Measurements from ENCODE around the gene DDX54. TPM values are rescaled to one million over a fixed set of nuclear protein-coding genes. Genes with fewer than 3 reads are reported as not detected.

The DDX54 gene
- total RNA-seq, 1 donor from 2014 or later: 66.7 TPM

DNA sequence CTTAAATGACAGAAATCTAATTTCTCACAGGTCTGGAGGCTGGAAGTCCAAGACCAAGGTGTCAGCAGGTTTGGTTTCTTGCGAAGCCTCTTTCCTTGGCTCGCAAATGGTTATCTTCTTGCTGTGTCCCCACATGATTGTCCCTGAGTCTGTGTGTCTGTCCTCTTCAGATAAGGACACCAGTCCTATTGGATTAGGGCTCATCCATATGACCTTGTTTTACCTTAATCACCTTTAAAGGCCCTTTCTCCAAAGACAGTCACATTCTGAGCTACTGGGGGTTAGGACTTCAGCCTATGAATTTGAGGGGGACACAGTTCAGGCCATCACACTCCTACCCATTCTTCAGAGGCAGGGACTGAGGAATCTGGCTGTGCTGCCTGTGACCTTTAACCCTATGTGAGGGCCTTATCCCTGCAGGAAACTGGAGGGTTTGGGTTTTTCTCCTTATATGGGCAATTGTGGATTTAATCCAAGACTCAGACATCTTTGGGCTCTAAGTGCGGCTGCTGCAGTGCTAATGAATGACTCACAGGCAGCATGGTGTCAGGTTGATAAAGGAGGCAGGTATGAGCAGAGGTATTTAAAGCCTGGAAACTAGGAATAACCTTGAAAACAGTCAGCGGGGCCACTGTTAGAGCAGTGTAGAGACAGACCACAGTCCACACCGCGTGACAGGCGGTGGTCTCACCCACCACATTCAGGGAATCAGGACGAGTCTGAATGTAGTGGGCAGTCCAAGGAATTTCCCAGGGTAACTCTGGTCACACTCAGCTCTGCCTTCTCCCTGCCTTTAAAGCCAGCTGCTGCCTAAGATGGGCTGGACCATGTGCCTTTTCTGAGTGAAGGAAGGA is 46.2 kb upstream of the DDX54 start:
- Mint-ChIP-seq H3K4me3 (no peak overlapping the region), H3K27me3 (ENCODE audit: low read depth) (no peaks in the 10 kb centered on the region), H3K27ac (peak overlapping the region; percentile 56), H3K4me1 (peaks cover 16% of the 10 kb centered on the region), H3K9me3 (no peaks in the 10 kb centered on the region), H3K36me3 (peaks cover 30% of the 10 kb centered on the region)
- TF ChIP-seq, protein P1, sequence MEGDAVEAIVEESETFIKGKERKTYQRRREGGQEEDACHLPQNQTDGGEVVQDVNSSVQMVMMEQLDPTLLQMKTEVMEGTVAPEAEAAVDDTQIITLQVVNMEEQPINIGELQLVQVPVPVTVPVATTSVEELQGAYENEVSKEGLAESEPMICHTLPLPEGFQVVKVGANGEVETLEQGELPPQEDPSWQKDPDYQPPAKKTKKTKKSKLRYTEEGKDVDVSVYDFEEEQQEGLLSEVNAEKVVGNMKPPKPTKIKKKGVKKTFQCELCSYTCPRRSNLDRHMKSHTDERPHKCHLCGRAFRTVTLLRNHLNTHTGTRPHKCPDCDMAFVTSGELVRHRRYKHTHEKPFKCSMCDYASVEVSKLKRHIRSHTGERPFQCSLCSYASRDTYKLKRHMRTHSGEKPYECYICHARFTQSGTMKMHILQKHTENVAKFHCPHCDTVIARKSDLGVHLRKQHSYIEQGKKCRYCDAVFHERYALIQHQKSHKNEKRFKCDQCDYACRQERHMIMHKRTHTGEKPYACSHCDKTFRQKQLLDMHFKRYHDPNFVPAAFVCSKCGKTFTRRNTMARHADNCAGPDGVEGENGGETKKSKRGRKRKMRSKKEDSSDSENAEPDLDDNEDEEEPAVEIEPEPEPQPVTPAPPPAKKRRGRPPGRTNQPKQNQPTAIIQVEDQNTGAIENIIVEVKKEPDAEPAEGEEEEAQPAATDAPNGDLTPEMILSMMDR (IDR thresholded peaks at IDR 0.05; ENCODE audit: unreplicated experiment): no peak
- DNase-seq (ENCODE audit: low spot score in 2 of 2, unreplicated experiment in 2 of 2): no peak

DNA sequence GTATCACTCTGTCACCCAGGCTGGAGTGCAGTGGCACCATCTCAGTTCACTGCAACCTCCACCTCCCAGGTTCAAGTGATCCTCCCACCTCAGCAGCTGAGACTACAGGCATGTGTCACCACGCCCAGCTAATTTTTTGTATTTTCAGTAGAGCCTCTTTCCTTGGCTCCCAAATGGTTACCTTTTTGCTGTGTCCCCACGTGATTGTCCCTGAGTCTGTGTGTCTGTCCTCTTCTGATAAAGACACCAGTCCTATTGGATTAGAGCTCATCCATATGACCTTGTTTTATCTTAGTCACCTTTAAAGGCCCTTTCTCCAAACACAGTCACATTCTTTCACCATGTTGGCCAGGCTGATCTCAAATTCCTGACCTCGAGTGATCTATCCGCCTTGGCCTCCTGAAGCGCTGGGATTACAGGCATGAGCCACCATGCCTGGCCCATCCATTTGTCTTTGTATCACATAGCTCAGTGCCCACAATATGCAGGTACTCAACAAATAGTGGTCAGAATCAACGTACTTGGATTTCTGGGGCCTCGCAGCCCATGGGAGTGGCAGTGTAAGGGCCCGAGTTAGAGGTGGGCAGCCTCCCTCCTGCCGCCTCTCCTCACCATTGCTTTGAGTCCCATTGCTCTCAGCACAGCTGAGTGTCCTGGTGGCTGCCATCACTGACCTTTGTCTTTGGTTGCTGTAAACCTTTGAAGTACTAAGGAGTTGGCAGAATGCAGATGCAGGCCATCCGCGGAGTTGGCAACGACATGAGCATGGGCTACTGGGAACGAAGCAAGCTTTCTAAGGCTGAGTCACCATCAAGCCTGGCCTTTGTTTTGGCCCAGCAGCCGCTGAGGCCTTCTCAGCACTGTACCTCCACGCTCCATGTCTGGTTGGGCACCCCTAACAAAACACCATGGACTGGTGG is 45.3 kb upstream of the DDX54 start:
- no peak overlapping the region for H3K27ac Mint-ChIP-seq
- H3K4me1 Mint-ChIP-seq: peaks cover 16% of the 10 kb centered on the region
- H3K36me3 Mint-ChIP-seq: peaks cover 30% of the 10 kb centered on the region
- no peaks in the 10 kb centered on the region for H3K27me3 Mint-ChIP-seq (ENCODE audit: low read depth)
- DNase-seq (ENCODE audit: low spot score in 2 of 2, unreplicated experiment in 2 of 2): no peak
- TF ChIP-seq, protein P1 (IDR thresholded peaks at IDR 0.05; ENCODE audit: unreplicated experiment): no peak
- H3K9me3 Mint-ChIP-seq: no peaks in the 10 kb centered on the region
- H3K4me3 Mint-ChIP-seq: no peak overlapping the region

GRCh38 chr12:113228394-113229028 is 43.2 kb upstream of the DDX54 start:
- Mint-ChIP-seq H3K27me3 (ENCODE audit: low read depth) (no peaks in the 10 kb centered on the region), H3K36me3 (peaks cover 23% of the 10 kb centered on the region), H3K9me3 (no peaks in the 10 kb centered on the region), H3K4me3 (no peak overlapping the region), H3K27ac (peak overlapping the region; percentile 69), H3K4me1 (peaks cover 15% of the 10 kb centered on the region)
- no peak for DNase-seq (ENCODE audit: low spot score in 2 of 2, unreplicated experiment in 2 of 2)
- TF ChIP-seq, protein P1 (IDR thresholded peaks at IDR 0.05; ENCODE audit: unreplicated experiment): no peak

DNA sequence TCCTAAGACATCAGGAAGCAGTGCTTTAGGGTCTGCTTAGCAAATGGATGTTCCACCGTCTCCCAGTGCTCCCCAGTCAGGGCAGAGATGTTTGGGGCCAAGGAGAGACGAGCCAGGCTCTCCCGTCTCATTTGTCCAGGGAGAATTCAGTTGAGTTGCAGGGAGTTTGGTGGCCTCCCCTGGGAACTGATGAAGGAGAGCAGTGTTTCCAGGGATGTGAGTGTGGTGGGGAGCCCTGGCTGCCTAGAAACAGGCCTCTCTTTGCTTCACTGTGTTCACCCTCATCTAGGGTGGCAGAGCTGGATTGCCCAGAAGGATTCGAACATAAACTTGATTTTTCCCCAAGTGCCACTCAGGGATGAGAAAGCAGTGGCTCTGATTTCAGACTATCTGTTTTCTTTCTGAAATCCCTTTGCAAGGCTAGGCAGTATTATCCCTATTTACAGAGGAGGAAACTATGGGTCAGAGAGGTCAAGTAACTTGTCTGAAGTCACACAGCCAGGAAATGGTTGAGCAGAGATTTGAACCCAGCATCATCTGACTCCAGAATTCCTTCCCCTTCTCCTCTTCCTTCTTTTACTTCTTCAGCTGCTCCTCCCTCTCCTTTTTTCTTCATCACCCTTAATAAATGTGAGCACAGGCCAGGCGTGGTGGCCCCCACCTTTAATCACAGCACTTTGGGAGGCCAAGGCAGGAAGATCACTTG is 42.6 kb upstream of the DDX54 start:
- Mint-ChIP-seq H3K4me3 (no peak overlapping the region), H3K27ac (peak overlapping the region; percentile 39), H3K27me3 (ENCODE audit: low read depth) (no peaks in the 10 kb centered on the region), H3K9me3 (no peaks in the 10 kb centered on the region), H3K36me3 (peaks cover 20% of the 10 kb centered on the region), H3K4me1 (peaks cover 15% of the 10 kb centered on the region)
- TF ChIP-seq, protein P1 (IDR thresholded peaks at IDR 0.05; ENCODE audit: unreplicated experiment): no peak
- no peak for DNase-seq (ENCODE audit: low spot score in 2 of 2, unreplicated experiment in 2 of 2)

Data from mesothelial cell of epicardium (in vitro differentiated cells).